ENCODE measurements around the gene ARHGEF28.

Gene ARHGEF28

DNA sequence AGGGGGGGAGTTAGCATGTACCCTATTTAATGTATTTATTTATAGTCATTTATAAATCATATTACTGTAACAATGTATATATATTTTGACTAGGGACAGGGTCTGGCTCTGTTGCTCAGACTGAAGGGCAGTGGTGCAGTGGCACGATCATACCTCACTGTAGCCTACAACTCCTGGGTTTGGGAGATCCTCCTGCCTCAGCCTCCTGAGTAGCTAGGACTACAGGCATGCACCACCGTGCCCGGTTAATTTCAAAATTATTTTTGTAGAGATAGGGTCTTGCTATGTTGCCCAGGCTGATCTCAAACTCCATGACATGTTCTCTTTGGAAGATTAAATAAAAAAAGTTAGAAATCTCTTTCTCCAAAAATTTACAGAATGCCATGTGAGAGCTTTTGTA lies 52.8 kb downstream of the ARHGEF28 start:
- DNase-seq (ENCODE audit: insufficient read length, low spot score) (no peak), FAIRE-seq (no peak)
- TF ChIP-seq, protein P1, sequence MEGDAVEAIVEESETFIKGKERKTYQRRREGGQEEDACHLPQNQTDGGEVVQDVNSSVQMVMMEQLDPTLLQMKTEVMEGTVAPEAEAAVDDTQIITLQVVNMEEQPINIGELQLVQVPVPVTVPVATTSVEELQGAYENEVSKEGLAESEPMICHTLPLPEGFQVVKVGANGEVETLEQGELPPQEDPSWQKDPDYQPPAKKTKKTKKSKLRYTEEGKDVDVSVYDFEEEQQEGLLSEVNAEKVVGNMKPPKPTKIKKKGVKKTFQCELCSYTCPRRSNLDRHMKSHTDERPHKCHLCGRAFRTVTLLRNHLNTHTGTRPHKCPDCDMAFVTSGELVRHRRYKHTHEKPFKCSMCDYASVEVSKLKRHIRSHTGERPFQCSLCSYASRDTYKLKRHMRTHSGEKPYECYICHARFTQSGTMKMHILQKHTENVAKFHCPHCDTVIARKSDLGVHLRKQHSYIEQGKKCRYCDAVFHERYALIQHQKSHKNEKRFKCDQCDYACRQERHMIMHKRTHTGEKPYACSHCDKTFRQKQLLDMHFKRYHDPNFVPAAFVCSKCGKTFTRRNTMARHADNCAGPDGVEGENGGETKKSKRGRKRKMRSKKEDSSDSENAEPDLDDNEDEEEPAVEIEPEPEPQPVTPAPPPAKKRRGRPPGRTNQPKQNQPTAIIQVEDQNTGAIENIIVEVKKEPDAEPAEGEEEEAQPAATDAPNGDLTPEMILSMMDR (IDR thresholded peaks at IDR 0.05; ENCODE audit: insufficient read depth, missing control alignments), result no peak

DNA sequence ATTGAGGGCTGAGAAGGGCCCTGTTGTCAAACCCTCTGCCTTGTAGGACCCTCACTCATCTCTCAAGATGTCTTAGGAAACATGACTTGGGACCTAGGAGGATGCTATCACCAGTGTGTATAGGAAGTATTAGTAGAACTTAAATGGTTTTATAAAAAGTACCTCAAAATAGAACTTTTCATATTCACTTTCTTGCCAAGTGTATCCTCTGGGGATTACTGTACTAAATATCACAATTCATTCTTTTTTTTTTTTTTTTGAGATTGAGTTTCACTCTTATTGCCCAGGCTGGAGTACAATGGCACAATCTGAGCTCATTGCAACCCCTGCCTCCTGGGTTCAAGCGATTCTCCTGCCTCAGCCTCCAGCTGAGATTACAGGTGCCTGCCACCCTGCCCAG lies 56.2 kb downstream of the ARHGEF28 start:
- TF ChIP-seq, protein P1 (IDR thresholded peaks at IDR 0.05; ENCODE audit: insufficient read depth, missing control alignments), result no peak
- DNase-seq (ENCODE audit: insufficient read length, low spot score), result no peak
- no peak for FAIRE-seq

DNA sequence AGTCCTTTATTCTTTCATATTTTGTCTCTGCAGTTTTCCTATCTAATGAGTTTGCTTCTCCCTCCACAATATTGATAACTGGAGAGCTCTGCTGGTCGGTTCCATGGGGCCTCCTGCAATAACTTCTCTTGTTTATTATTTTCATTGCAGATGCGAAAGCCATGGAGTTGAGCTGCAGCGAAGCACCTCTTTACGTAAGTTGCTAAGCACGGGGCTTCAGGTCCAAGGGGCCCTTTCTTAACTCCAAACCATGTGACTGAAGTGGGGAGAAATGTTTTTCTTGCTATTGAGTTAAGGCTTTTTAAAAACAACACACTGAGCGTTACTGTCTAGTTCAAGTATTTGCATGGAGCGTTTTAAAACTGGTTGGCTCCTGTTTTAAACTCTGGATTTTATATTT lies 58.7 kb downstream of the ARHGEF28 start:
- FAIRE-seq, result no peak
- TF ChIP-seq, protein P1 (IDR thresholded peaks at IDR 0.05; ENCODE audit: insufficient read depth, missing control alignments), result no peak
- DNase-seq (ENCODE audit: insufficient read length, low spot score), result no peak

DNA sequence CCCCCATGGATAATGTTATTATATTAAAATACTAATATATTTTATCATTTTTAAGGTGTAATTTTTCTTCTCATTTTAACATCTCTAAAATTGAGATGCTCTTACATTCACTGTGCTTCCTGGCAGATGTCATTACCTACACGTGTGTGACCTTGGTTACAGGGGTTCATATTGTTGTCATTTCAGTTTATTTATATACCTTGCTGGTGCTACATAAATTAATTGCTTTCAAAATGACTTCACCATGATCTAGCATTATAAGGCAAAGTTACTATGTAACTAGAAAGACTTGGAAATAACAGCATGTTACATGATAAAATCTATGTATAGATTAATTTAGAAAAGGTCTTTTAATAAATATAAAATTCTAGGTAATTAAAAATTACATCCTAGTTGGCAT lies 60.9 kb downstream of the ARHGEF28 start:
- TF ChIP-seq, protein P1 (IDR thresholded peaks at IDR 0.05; ENCODE audit: insufficient read depth, missing control alignments), result no peak
- DNase-seq (ENCODE audit: insufficient read length, low spot score) (no peak), FAIRE-seq (no peak)

DNA sequence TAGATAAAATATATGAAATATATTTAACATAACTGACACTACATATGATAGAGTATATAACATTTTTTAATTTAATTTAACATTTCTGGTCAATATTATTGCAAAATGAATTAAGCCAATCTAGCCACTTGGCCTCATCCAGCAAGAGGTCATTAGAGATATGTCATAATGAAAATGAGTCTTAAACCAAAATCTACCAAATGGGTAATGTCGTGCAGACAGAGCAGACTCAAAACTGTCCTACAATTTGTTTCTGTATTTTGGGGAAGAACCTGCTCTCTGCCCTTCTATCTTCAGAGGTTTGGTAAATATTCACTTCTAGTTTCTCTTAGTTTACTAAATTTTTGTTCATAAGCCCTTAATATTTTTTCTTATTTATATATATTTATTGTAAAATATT lies 61.4 kb downstream of the ARHGEF28 start:
- no peak for DNase-seq (ENCODE audit: insufficient read length, low spot score)
- TF ChIP-seq, protein P1 (IDR thresholded peaks at IDR 0.05; ENCODE audit: insufficient read depth, missing control alignments), result no peak
- FAIRE-seq, result no peak

DNA sequence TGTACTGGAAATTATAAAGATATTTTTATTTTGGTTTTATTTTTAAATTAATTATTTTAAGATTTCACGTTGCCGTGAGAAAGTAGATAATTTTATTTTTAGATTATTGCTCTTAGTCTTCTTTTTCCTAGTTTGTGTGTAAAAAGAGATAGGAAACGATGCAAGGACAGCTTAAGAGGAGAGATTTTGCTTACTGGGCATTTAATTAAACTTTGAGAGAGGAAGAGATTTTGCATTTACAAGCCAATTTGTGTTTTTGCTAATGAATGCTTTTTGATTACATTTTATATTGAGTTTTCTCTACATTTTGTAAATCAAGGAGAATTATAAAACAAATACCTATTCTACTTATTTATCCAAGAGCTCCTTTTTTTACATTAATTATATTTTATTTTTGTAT lies 64.0 kb downstream of the ARHGEF28 start:
- FAIRE-seq (no peak), DNase-seq (ENCODE audit: insufficient read length, low spot score) (no peak)
- TF ChIP-seq, protein P1 (IDR thresholded peaks at IDR 0.05; ENCODE audit: insufficient read depth, missing control alignments), result no peak

DNA sequence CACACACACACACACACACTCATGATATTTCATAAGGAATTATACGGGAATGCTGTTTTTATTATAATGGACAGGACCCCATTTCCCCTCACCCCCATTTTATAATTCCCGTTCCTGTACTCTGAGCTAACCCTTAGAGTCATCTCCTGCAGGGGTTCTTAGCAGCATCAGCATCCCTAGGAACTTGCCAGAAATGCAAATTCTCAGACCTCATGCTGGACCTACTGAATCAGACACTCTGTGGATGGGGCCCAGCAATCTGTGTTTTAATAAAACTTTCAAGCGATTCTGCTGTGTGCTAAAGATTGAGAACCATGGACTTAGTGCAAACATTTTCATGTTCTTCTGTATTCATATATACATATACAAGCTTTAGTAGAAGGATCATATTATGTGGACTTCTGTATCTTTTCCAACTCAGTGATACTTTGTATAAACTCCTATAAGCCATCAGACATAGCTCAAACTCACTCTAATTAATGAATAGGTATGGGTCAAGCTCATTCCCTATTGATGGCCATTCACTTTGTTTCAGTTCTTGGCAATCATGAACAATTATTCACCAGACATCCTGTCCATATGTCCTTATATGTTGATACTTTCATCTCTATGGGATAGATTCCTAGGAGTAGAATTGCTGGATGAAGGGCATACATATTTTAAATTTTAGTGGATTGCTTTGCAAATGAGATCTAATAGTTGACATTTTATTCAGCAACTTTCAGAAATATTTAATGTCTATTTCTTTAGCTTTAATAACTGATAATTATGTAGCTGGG lies 65.5 kb downstream of the ARHGEF28 start:
- DNase-seq (ENCODE audit: insufficient read length, low spot score) (no peak), FAIRE-seq (no peak)
- TF ChIP-seq, protein P1 (IDR thresholded peaks at IDR 0.05; ENCODE audit: insufficient read depth, missing control alignments), result no peak

All from D721Med (cell line).